Ovary (tissue), 9 donors: ENCODE results near the gene GNAT2. TPM values are rescaled to one million over a fixed set of nuclear protein-coding genes. Genes with fewer than 3 reads are reported as not detected.

ENCODE experiments used
- DNase-seq, 5 donors: peaks; one replicate each; pipeline ENCODE4 v3.0.0-alpha.2; 2019 to 2020
- H3K27ac ChIP-seq, 2 donors: fragments of 200-600 bp; one replicate each; pipeline versions ENCODE4 v1.5.1 to v1.8.0; 2019 to 2022
- H3K27me3 ChIP-seq: fragments of 200-600 bp; one replicate; pipeline ENCODE4 v1.8.0; 2022
- H3K36me3 ChIP-seq: fragments of 200-600 bp; sonication (generic); one replicate; pipeline ENCODE4 v1.5.1; 2019
- H3K4me1 ChIP-seq: one replicate; pipeline ENCODE4 v1.8.1; 2013; ENCODE audit warnings: mild to moderate bottlenecking, moderate library complexity; ENCODE audit not compliant: insufficient read depth
- H3K4me3 ChIP-seq: fragments of 200-600 bp; sonication (generic); one replicate; pipeline ENCODE4 v1.5.1; 2017
- H3K9me3 ChIP-seq, 2 donors: fragments of 200-600 bp in 1 of 2; sonication (generic) in 1 of 2; one replicate each; pipeline versions ENCODE4 v1.5.1 to v1.8.1; 2013 to 2019; ENCODE audit warnings: mild to moderate bottlenecking in 1 of 2, moderate library complexity in 1 of 2
- CTCF ChIP-seq, 3 donors: fragments of 450-650 bp in 2 of 3; fragments of 200-600 bp in 1 of 3; IDR thresholded peaks; one replicate each; pipeline versions ENCODE4 v1.5.1 to v1.8.0; 2016 to 2022; ENCODE audit warnings: antibody characterized with exemption in 3 of 3, mild to moderate bottlenecking in 1 of 3
- EP300 ChIP-seq: sonication (generic); formaldehyde crosslinking; IDR thresholded peaks from one replicate; pipeline ENCODE4 v1.6.1; 2017; ENCODE audit warnings: antibody characterized with exemption
- POLR2A ChIP-seq: fragments of 450-650 bp; IDR thresholded peaks from one replicate; pipeline ENCODE4 v1.6.1; 2017; ENCODE audit warnings: antibody characterized with exemption, mild to moderate bottlenecking, moderate library complexity
- whole genome bisulfite sequencing, 3 donors: extraction: QIAGEN DNeasy Blood & Tissue Kit in 1 of 3; methylation state at CpG; one replicate each; pipeline versions ENCODE4 v1.1.5 to v1.1.7; 2013 to 2017; 5-methylcytosine and 5-hydroxymethylcytosine counted together
- intact Hi-C, 4 donors: fragments of 100-400 bp; cut with DNase I; formaldehyde crosslinking; loops; one replicate each; pipeline versions ENCODE4 v1.11.0 to v1.15.1; 2022 to 2023
- polyA plus RNA-seq, 2 donors: library from polyadenylated mRNA; stranded (reverse); fragments of 200-250 nt in 1 of 2; fragments of 350-450 nt in 1 of 2; fragmentation: Illumina TruSeq in 1 of 2; extraction: RNeasy Lipid Tissue Mini Kit (QIAGEN cat#74804) in 1 of 2; gene quantifications; one replicate each; pipeline ENCODE4 v1.2.3, GENCODE V29; 2013 to 2014
- total RNA-seq, 7 donors: library from RNA; depleted of rRNA in 2 of 7; stranded (reverse); fragments of >200 nt in 2 of 7; fragmentation: NEBNext Ultra II Directional in 3 of 7; extraction: Animal tissue kit (Norgen Biotek cat#: 25700) in 3 of 7; gene quantifications; one replicate each; pipeline versions ENCODE4 v1.1.0 to v1.2.4, GENCODE V29; 2016 to 2023
- donor health status: DM: no; HTN: no; CAD: no; lungs with moderate emphysema.
- donor health status: DM: no; HTN: no; CAD: no.
- donor health status: Bipolar disorder and iron deficiency.
- donor health status: DM: yes; HTN: yes; CAD: no.
- donor health status: DM: no; HTN: no; CAD: no.
- donor health status: DM: yes; HTN: yes; CAD: no.

GNAT2 gene
- total and polyA plus RNA-seq, 9 donors, result not detected

GRCh38 chr1:109618661-109619575 is 498 bp downstream of the GNAT2 start:
- WGBS, 3 donors, result 27 to 29% (median 28%) methylated on average over 9 of the region's 9 CpGs
- no peaks in the 10 kb centered on the region for H3K27me3 ChIP-seq
- H3K36me3 ChIP-seq, result no peaks in the 10 kb centered on the region
- no peaks in the 10 kb centered on the region for H3K9me3 ChIP-seq
- peak overlapping the region; percentile 59 for H3K4me3 ChIP-seq
- H3K4me1 ChIP-seq, result peaks cover 8% of the 10 kb centered on the region
- H3K27ac ChIP-seq, result peak overlapping the region in 1 of 2 donors; percentile 84
- TF ChIP-seq CTCF (IDR thresholded peaks at IDR 0.05) (no peak), EP300 (no peak), POLR2A (no peak)
- intact Hi-C loops, result no loop called here
- DNase-seq, result no peak

GRCh38 chr1:109617291-109617801 is 2.1 kb downstream of the GNAT2 start:
- TF ChIP-seq EP300, result no peak
- TF ChIP-seq POLR2A, result no peak
- TF ChIP-seq CTCF (IDR thresholded peaks at IDR 0.05), result no peak
- intact Hi-C loops, result no loop called here
- Histone ChIP-seq H3K27me3 (no peaks in the 10 kb centered on the region), H3K36me3 (no peaks in the 10 kb centered on the region), H3K9me3 (no peaks in the 10 kb centered on the region), H3K4me3 (no peak overlapping the region), H3K27ac (no peak overlapping the region), H3K4me1 (peaks cover 6% of the 10 kb centered on the region)
- WGBS, 3 donors, result 40 to 54% (median 53%) methylated on average over 3 of the region's 3 CpGs
- DNase-seq, result no peak

GRCh38 chr1:109616391-109616790 is 3.0 kb downstream of the GNAT2 start:
- H3K9me3 ChIP-seq, result no peaks in the 10 kb centered on the region
- peaks cover 4% of the 10 kb centered on the region for H3K4me1 ChIP-seq
- H3K36me3 ChIP-seq, result no peaks in the 10 kb centered on the region
- TF ChIP-seq EP300 (no peak), CTCF (IDR thresholded peaks at IDR 0.05) (no peak), POLR2A (no peak)
- intact Hi-C loops, result no loop called here
- DNase-seq, result no peak
- H3K4me3 ChIP-seq, result no peak overlapping the region
- H3K27me3 ChIP-seq, result no peaks in the 10 kb centered on the region
- H3K27ac ChIP-seq, result no peak overlapping the region
- WGBS, 3 donors, result 72 to 88% (median 81%) methylated on average over 3 of the region's 3 CpGs

- TF ChIP-seq EP300, result no peak
- TF ChIP-seq CTCF (IDR thresholded peaks at IDR 0.05), result no peak
- TF ChIP-seq POLR2A, result no peak
- WGBS, 3 donors, result 63 to 75% (median 66%) methylated on average over 3 of the region's 3 CpGs
- Histone ChIP-seq H3K9me3 (no peaks in the 10 kb centered on the region), H3K36me3 (no peaks in the 10 kb centered on the region), H3K4me1 (no peaks in the 10 kb centered on the region), H3K27ac (no peak overlapping the region), H3K4me3 (no peak overlapping the region), H3K27me3 (no peaks in the 10 kb centered on the region)
- no peak for DNase-seq
- intact Hi-C loops, result no loop called here
Observed at GRCh38 chr1:109615879-109616278, 3.5 kb downstream of the GNAT2 start.
